HG03060 (cell line): ENCODE data around the gene SPDYE6.
"Not testable (repeated sequence)": the region's sequence is repeated elsewhere in the genome, so short reads cannot be mapped to it uniquely, and the experiment has no call there.

Experiments
- ATAC-seq: cut with Tn5 transposase; IDR thresholded peaks from one replicate; pipeline ENCODE4 v1.9.1; 2021; ENCODE audit warnings: low read depth, moderate number of reproducible peaks; ENCODE audit not compliant: unreplicated experiment

The SPDYE6 gene

GRCh38 chr7:102356344-102356743, at the start of gene SPDYE6:
Gene SPDYE6, minus strand, starts transcription at chr7:102356444. Its CDS starts 421 bp downstream, at chr7:102356023.
- not testable (repeated sequence) for ATAC-seq

GRCh38 chr7:102404862-102405188, 48.6 kb upstream of the SPDYE6 start:
- ATAC-seq, result not testable (repeated sequence)

- ATAC-seq, result no peak
These were observed 48.0 kb upstream of the SPDYE6 start for GRCh38 chr7:102404005-102404861.

- ATAC-seq, result no peak
These were observed 47.3 kb upstream of the SPDYE6 start for GRCh38 chr7:102403563-102403962.

- ATAC-seq, result no peak
These were observed 44.1 kb upstream of the SPDYE6 start for GRCh38 chr7:102400360-102400759.

GRCh38 chr7:102398543-102398942, 42.3 kb upstream of the SPDYE6 start:
- ATAC-seq, result no peak

- ATAC-seq, result no peak
These were observed 40.4 kb upstream of the SPDYE6 start for GRCh38 chr7:102396710-102397019.

- ATAC-seq, result peak; percentile 95
These were observed 39.8 kb upstream of the SPDYE6 start, which contains the start of gene PRKRIP1 for GRCh38 chr7:102395873-102396709. Gene PRKRIP1, plus strand, starts transcription at chr7:102396363. Its CDS starts 49 bp downstream, at chr7:102396412.

- no peak for ATAC-seq
These were observed 39.3 kb upstream of the SPDYE6 start for GRCh38 chr7:102395592-102395872.

- ATAC-seq, result no peak
These were observed 37.2 kb upstream of the SPDYE6 start for GRCh38 chr7:102393467-102393866.

- ATAC-seq, result no peak
These were observed 36.1 kb upstream of the SPDYE6 start for GRCh38 chr7:102392330-102392729.

GRCh38 chr7:102390697-102391484, 34.6 kb upstream of the SPDYE6 start:
- ATAC-seq, result no peak

GRCh38 chr7:102389810-102390209, 33.6 kb upstream of the SPDYE6 start:
- no peak for ATAC-seq

- ATAC-seq, result no peak
These were observed 30.8 kb upstream of the SPDYE6 start for GRCh38 chr7:102387064-102387463.

- not testable (repeated sequence) for ATAC-seq
These were observed 25.6 kb upstream of the SPDYE6 start for GRCh38 chr7:102381696-102382425.

GRCh38 chr7:102380837-102381236, 24.6 kb upstream of the SPDYE6 start:
- ATAC-seq, result not testable (repeated sequence)

GRCh38 chr7:102376964-102377466, 20.8 kb upstream of the SPDYE6 start:
- ATAC-seq, result no peak

GRCh38 chr7:102372796-102373195, 16.6 kb upstream of the SPDYE6 start:
- not testable (repeated sequence) for ATAC-seq

- not testable (repeated sequence) for ATAC-seq
These were observed 13.8 kb upstream of the SPDYE6 start for GRCh38 chr7:102370038-102370437.

- ATAC-seq, result not testable (repeated sequence)
These were observed 9.1 kb upstream of the SPDYE6 start for GRCh38 chr7:102365390-102365789.
